Gastrocnemius medialis (tissue), 4 donors: Measurements from ENCODE around the gene B4GAT1. TPM values are rescaled to one million over a fixed set of nuclear protein-coding genes. Genes with fewer than 3 reads are reported as not detected.

Experiments used
- ATAC-seq, 2 donors: fragments of 150-250 bp; one replicate each; pipeline ENCODE4 v1.9.1; 2016
- DNase-seq, 2 donors: peaks; one replicate each; pipeline ENCODE4 v3.0.0-alpha.2; 2019
- H3K27ac ChIP-seq, 4 donors: fragments of 200-600 bp; sonication (generic); 1 replicate in 1 of 4; 2 replicates in 3 of 4; pipeline ENCODE4 v1.5.1; 2016 to 2018; ENCODE audit warnings: mild to moderate bottlenecking in 2 of 4, moderate library complexity in 1 of 4
- H3K27me3 ChIP-seq, 3 donors: fragments of 200-600 bp; sonication (generic) in 2 of 3; 1 replicate in 1 of 3; 2 replicates in 2 of 3; pipeline versions ENCODE4 v1.5.1 to v1.6.0; 2016 to 2019; ENCODE audit warnings: mild to moderate bottlenecking in 1 of 3, moderate library complexity in 1 of 3
- H3K36me3 ChIP-seq, 2 donors: fragments of 200-600 bp; sonication (generic) in 1 of 2; one replicate each; pipeline ENCODE4 v1.5.1; 2017 to 2018
- H3K4me1 ChIP-seq, 2 donors: fragments of 200-600 bp; sonication (generic) in 1 of 2; one replicate each; pipeline ENCODE4 v1.5.1; 2016 to 2017; ENCODE audit warnings: mild to moderate bottlenecking in 2 of 2
- H3K4me3 ChIP-seq, 4 donors: fragments of 200-600 bp; sonication (generic) in 3 of 4; 1 replicate in 1 of 4; 2 replicates in 3 of 4; pipeline ENCODE4 v1.5.1; 2016 to 2019; ENCODE audit warnings: mild to moderate bottlenecking in 2 of 4
- H3K9me3 ChIP-seq, 3 donors: fragments of 200-600 bp; sonication (generic) in 2 of 3; 1 replicate in 1 of 3; 2 replicates in 2 of 3; pipeline ENCODE4 v1.5.1; 2016 to 2019
- POLR2A ChIP-seq, 2 donors: fragments of 450-650 bp; IDR thresholded peaks; one replicate each; pipeline ENCODE4 v1.6.1; 2017; ENCODE audit warnings: antibody characterized with exemption in 2 of 2, mild to moderate bottlenecking in 2 of 2, moderate library complexity in 2 of 2
- in situ Hi-C, 4 donors: fragments of 200-750 bp; cut with MboI; loops; one replicate each; pipeline versions ENCODE4 v1.15.0 to v1.8.0; 2017; ENCODE audit warnings: low sequenced_read_pairs in 4 of 4
- intact Hi-C: fragments of 100-400 bp; cut with DNase I; formaldehyde crosslinking; loops from one replicate; pipeline ENCODE4 v1.15.1; 2023; ENCODE audit warnings: low total_unique reads
- total RNA-seq, 4 donors: library from RNA; depleted of rRNA; stranded (reverse); fragments of >200 nt; gene quantifications; one replicate each; pipeline versions ENCODE4 v1.1.0 to v1.2.3, GENCODE V29; 2016
- TF ChIP-seq, protein P1 (sequence below), 5 experiments: fragments of 450-650 bp in 3 of 5; fragments of 200-600 bp in 2 of 5; sonication (generic) in 2 of 5; IDR thresholded peaks in 4 of 5; conservative IDR thresholded peaks in 1 of 5; 1 replicate in 4 of 5; 2 replicates in 1 of 5; pipeline ENCODE4 v1.5.1; 2016 to 2019; ENCODE audit warnings: antibody characterized with exemption in 5 of 5, mild to moderate bottlenecking in 3 of 5, moderate library complexity in 3 of 5

The B4GAT1 gene
- total RNA-seq, 4 donors from 2014 or later, result 30.3 to 59.7 (median 40.4) TPM

DNA sequence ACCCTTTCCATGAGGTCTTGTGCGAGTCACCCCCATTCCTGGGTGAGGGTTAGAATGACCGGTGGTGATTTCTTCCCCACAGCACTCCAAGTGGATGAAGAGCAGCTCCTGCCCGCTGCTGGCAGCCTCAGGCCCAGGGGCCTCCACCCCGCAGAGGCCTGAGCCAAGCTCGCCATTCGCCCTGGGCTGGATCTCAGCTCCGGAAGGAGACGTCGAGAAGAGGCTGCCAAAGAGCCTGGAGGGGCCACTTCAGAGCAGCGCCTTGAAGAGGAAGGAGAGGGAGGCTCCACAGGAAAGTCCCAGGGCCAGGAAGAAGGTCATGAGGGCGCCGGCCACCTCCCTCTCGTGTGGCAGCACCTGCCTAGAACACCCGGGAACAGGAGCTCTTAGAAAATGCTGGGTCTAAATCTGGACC lies 15.8 kb upstream of the B4GAT1 start:
- ATAC-seq, result no peak
- in situ Hi-C loops, result no loop called here

DNA sequence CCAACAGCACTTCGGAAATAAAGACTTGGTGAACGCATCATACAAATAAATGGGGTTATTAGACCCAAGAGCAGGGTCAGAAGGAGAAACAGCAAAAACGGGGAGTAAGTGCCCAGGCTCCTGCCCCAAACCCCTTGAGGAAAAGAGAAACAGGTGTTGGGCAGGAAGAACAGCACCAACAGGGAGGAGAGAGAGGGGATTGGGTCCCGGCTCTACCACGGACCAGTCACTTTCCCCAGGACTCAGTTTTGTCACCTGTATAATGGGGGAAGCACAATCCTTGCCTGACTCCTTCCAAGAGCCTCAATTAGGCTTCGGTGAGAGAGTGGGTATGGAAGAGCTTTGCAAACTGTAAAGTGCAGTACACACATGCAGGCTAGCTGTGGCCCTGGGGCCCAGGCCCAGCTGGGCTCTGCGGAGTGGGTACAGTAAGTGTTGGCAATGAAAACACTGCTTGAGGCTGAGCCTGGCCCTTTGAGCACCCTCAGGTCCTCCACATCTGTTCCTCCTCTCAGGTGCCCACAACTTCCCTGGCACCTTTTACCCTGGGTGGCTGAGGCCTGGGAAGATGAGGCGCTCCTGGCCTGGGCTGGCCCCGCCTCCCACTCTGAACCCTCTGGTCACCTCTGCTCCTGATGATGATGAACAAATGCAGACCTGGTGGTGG lies 15.2 kb upstream of the B4GAT1 start:
- no peak for DNase-seq
- H3K4me3 ChIP-seq, result no peak overlapping the region
- H3K4me1 ChIP-seq, result peaks cover 14% of the 10 kb centered on the region in 2 donors
- H3K9me3 ChIP-seq, result no peaks in the 10 kb centered on the region
- TF ChIP-seq, protein P1, sequence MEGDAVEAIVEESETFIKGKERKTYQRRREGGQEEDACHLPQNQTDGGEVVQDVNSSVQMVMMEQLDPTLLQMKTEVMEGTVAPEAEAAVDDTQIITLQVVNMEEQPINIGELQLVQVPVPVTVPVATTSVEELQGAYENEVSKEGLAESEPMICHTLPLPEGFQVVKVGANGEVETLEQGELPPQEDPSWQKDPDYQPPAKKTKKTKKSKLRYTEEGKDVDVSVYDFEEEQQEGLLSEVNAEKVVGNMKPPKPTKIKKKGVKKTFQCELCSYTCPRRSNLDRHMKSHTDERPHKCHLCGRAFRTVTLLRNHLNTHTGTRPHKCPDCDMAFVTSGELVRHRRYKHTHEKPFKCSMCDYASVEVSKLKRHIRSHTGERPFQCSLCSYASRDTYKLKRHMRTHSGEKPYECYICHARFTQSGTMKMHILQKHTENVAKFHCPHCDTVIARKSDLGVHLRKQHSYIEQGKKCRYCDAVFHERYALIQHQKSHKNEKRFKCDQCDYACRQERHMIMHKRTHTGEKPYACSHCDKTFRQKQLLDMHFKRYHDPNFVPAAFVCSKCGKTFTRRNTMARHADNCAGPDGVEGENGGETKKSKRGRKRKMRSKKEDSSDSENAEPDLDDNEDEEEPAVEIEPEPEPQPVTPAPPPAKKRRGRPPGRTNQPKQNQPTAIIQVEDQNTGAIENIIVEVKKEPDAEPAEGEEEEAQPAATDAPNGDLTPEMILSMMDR (IDR thresholded peaks at IDR 0.05 in 4 of 5, conservative IDR thresholded peaks at IDR 0.05 in 1 of 5), result no peak
- no peak for TF ChIP-seq POLR2A (IDR thresholded peaks at IDR 0.05)
- peaks cover 0 to 43% of the 10 kb centered on the region in 2 donors for H3K36me3 ChIP-seq
- intact Hi-C loops, result no loop called here
- in situ Hi-C loops, result no loop called here
- H3K27me3 ChIP-seq, result no peaks in the 10 kb centered on the region
- no peak for ATAC-seq
- H3K27ac ChIP-seq, result peak overlapping the region; percentile 60 to 98 (median 60)

More for the DNA sequence above, 15.8 kb upstream of the B4GAT1 start:
- Histone ChIP-seq H3K27me3 (no peaks in the 10 kb centered on the region), H3K4me3 (no peak overlapping the region), H3K36me3 (peaks cover 0 to 49% of the 10 kb centered on the region in 2 donors), H3K27ac (peak overlapping the region; percentile 60 to 98 (median 60)), H3K9me3 (no peaks in the 10 kb centered on the region), H3K4me1 (peaks cover 20% of the 10 kb centered on the region in 2 donors)
- intact Hi-C loops, result no loop called here
- DNase-seq, result no peak
- TF ChIP-seq, protein P1 (IDR thresholded peaks at IDR 0.05 in 4 of 5, conservative IDR thresholded peaks at IDR 0.05 in 1 of 5), result no peak
- no peak for TF ChIP-seq POLR2A (IDR thresholded peaks at IDR 0.05)

DNA sequence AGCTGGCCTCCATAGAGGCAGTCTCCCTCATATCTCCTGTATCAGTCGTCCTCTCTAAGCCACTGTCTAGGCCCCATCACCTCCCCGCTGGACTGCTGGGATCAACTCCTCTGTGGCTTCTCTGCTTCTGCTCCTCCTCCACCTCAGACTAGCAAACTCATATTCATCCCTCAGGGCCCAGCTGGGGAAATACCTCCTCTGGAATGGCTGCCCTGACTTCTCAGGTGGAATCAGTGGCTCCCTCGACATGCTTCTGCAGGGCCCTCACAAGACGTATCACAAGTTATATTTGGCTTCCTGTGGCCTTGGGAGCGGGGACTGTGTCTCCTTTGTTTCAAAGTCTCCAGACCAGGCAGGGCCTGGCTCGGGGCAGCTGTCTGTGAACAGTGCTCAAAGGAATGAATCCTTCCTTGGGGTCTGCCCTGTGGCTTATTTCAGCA lies 14.1 kb upstream of the B4GAT1 start:
- ATAC-seq, result no peak
- in situ Hi-C loops (no loop called here), intact Hi-C loops (no loop called here)
- Histone ChIP-seq H3K27ac (peak overlapping the region in 2 of 4 donors; percentile 33 to 98), H3K4me1 (peaks cover 5 to 6% of the 10 kb centered on the region in 2 donors), H3K27me3 (no peaks in the 10 kb centered on the region), H3K9me3 (no peaks in the 10 kb centered on the region), H3K36me3 (peaks cover 0 to 33% of the 10 kb centered on the region in 2 donors), H3K4me3 (no peak overlapping the region)
- TF ChIP-seq, protein P1 (IDR thresholded peaks at IDR 0.05 in 4 of 5, conservative IDR thresholded peaks at IDR 0.05 in 1 of 5), result no peak
- TF ChIP-seq POLR2A (IDR thresholded peaks at IDR 0.05), result no peak
- no peak for DNase-seq

DNA sequence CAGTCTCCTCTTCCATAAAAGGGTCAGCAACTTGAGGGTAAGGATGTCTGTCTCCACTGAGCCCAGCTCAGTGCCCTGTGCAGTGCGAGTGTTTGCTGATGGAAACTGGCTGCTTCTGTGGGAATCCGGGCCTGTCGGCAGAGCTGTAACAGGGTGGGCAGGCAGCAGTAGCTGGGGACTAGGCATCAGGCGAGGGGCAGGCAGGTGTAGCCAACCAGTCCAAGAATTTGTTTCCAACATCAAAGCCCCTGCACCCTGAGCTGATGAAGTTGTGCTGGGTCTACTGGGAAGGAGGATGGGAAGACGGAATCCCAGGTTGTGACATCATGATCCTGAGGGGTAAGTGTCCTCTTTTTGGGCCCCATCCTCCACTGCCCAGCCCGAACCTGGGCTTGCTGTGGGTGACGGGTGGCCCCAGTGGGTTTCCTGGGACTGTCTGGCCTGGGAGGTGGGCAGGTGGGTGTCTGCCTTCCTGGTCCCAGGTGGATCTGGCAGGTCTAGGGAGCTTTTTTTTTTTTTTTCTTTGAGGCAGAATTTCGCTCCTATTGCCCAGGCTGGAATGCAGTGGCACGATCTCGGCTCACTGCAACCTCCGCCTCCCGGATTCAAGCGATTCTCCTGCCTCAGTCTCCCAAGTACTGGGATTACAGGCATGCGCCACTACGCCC lies 13.1 kb upstream of the B4GAT1 start:
- Histone ChIP-seq H3K36me3 (peaks cover 0 to 25% of the 10 kb centered on the region in 2 donors), H3K9me3 (no peaks in the 10 kb centered on the region), H3K27ac (peak overlapping the region in 1 of 4 donors; percentile 98), H3K4me1 (peaks cover 0 to 5% of the 10 kb centered on the region in 2 donors), H3K4me3 (no peak overlapping the region), H3K27me3 (no peaks in the 10 kb centered on the region)
- ATAC-seq, result no peak
- intact Hi-C loops (no loop called here), in situ Hi-C loops (no loop called here)
- no peak for DNase-seq
- TF ChIP-seq POLR2A (IDR thresholded peaks at IDR 0.05), result no peak
- TF ChIP-seq, protein P1 (IDR thresholded peaks at IDR 0.05 in 4 of 5, conservative IDR thresholded peaks at IDR 0.05 in 1 of 5), result no peak
